Upper lobe of left lung (tissue), 4 donors: ENCODE results near the gene PCSK9.

Experiments used
- EP300 ChIP-seq, 4 donors: sonication (generic); formaldehyde crosslinking; IDR thresholded peaks; one replicate each; pipeline ENCODE4 v1.5.1; 2017; ENCODE audit warnings: antibody characterized with exemption in 4 of 4, control low read depth in 2 of 4
- POLR2A ChIP-seq, 4 donors: fragments of 450-650 bp; IDR thresholded peaks; one replicate each; pipeline ENCODE4 v1.5.1; 2016 to 2017; ENCODE audit warnings: antibody characterized with exemption in 4 of 4, mild to moderate bottlenecking in 2 of 4
- TF ChIP-seq, protein P1 (sequence below), 6 experiments: fragments of 450-650 bp in 4 of 6; fragments of 200-600 bp in 2 of 6; sonication (generic) in 2 of 6; IDR thresholded peaks; one replicate each; pipeline ENCODE4 v1.5.1; 2016 to 2019; ENCODE audit warnings: antibody characterized with exemption in 6 of 6

DNA sequence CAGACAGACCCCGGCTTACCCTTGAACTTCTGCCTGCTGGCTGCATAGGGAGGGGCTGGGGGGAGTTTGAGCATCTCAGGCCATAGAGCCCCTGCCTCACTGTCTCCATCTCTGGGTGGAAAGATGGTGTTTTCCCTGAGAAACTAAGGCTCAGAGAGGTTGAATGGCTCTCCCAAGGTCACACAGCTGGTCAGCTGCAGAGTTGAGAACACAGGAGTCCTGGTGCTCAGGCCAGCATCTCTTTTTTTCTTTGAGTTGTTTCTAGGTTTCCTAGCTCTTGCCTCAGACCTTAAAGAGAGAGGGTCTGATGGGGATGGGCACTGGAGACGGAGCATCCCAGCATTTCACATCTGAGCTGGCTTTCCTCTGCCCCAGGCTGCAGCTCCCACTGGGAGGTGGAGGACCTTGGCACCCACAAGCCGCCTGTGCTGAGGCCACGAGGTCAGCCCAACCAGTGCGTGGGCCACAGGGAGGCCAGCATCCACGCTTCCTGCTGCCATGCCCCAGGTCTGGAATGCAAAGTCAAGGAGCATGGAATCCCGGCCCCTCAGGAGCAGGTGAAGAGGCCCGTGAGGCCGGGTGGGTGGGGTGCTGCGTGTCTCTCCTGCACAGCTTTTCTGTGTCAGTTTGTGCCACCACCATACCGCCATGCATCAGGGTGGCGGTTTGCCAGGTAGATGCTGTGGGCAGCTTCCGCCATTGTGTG, 21.8 kb downstream of the PCSK9 start:
- TF ChIP-seq, protein P1, sequence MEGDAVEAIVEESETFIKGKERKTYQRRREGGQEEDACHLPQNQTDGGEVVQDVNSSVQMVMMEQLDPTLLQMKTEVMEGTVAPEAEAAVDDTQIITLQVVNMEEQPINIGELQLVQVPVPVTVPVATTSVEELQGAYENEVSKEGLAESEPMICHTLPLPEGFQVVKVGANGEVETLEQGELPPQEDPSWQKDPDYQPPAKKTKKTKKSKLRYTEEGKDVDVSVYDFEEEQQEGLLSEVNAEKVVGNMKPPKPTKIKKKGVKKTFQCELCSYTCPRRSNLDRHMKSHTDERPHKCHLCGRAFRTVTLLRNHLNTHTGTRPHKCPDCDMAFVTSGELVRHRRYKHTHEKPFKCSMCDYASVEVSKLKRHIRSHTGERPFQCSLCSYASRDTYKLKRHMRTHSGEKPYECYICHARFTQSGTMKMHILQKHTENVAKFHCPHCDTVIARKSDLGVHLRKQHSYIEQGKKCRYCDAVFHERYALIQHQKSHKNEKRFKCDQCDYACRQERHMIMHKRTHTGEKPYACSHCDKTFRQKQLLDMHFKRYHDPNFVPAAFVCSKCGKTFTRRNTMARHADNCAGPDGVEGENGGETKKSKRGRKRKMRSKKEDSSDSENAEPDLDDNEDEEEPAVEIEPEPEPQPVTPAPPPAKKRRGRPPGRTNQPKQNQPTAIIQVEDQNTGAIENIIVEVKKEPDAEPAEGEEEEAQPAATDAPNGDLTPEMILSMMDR (IDR thresholded peaks at IDR 0.05), result no peak
- no peak for TF ChIP-seq EP300 (IDR thresholded peaks at IDR 0.05)
- no peak for TF ChIP-seq POLR2A (IDR thresholded peaks at IDR 0.05)
